NT2/D1 (cell line): ENCODE measurements around the gene NAA35.

Experiments used
- SUZ12 ChIP-seq: IDR thresholded peaks from 2 replicates; pipeline ENCODE4 v1.6.1; 2011; ENCODE audit not compliant: insufficient read length, insufficient read depth; ENCODE audit errors: extremely low read depth
- YY1 ChIP-seq: IDR thresholded peaks from 2 replicates; pipeline ENCODE4 v1.6.1; 2011; ENCODE audit not compliant: insufficient read length, insufficient read depth

- TF ChIP-seq YY1 (no peak), SUZ12 (no peak)
Observed at GRCh38 chr9:86039991-86040860, 99.3 kb downstream of the NAA35 start.
